GM12891 (cell line): ENCODE results near the gene CACHD1.

ENCODE experiments used
- POLR2A ChIP-seq: IDR thresholded peaks from 2 replicates; pipeline ENCODE4 v1.6.1; 2011; ENCODE audit warnings: low read depth, low read length, control low read depth
- POLR2AphosphoS5 ChIP-seq: IDR thresholded peaks from 2 replicates; pipeline ENCODE4 v1.6.1; 2011; ENCODE audit warnings: low read depth, low read length, control low read depth
- SPI1 ChIP-seq: IDR thresholded peaks from 2 replicates; pipeline ENCODE4 v1.6.1; 2011; ENCODE audit warnings: low read depth, low read length, control low read depth
- TAF1 ChIP-seq: IDR thresholded peaks from 2 replicates; pipeline ENCODE4 v1.6.1; 2011; ENCODE audit warnings: low read depth, low read length, control low read depth

DNA sequence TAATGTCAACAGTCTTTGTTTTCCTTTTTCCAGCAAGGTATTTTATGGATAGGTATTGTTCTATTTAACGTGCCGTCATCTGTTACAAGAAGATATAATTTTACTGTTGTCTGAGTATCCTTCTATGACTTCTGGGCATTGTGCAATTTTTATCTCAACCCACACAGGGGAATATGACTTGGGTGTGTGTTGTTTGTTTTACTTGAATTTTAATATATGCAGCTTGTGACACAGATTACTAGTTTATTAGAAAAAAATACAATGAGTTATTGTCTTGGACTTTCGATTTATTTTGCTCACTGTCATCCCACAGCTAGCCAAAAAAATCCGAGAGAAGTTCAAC is 111.9 kb downstream of the CACHD1 start:
- TF ChIP-seq POLR2A = no peak
- TF ChIP-seq POLR2AphosphoS5 = no peak
- no peak for TF ChIP-seq TAF1
- TF ChIP-seq SPI1 = no peak
